PFSK-1 (cell line): ENCODE data around the gene LRRC32.

ENCODE experiments used
- FOXP2 ChIP-seq: optimal IDR thresholded peaks from 2 replicates; pipeline ENCODE3; 2011; ENCODE audit warnings: borderline replicate concordance, control low read depth, inconsistent platforms; ENCODE audit not compliant: insufficient read depth; ENCODE audit errors: extremely low read length, extremely low read depth
- POLR2AphosphoS5 ChIP-seq: IDR thresholded peaks from 2 replicates; pipeline ENCODE4 v1.6.1; 2012; ENCODE audit warnings: low read depth, mild to moderate bottlenecking, control low read depth, low read length, moderate library complexity
- SIN3A ChIP-seq: IDR thresholded peaks from 2 replicates; pipeline ENCODE4 v1.6.1; 2012; ENCODE audit warnings: mild to moderate bottlenecking, low read length, moderate library complexity, borderline replicate concordance; ENCODE audit not compliant: insufficient read depth
- TAF1 ChIP-seq: IDR thresholded peaks from 2 replicates; pipeline ENCODE4 v1.6.1; 2012; ENCODE audit warnings: low read length, control low read depth, borderline replicate concordance; ENCODE audit not compliant: insufficient read depth
- TF ChIP-seq, protein P1 (sequence below), 2 experiments: IDR thresholded peaks; 2 replicates each; pipeline versions ENCODE4 v1.6.1 to v1.8.0; 2011 to 2012; ENCODE audit warnings: low read depth in 2 of 2, low read length in 2 of 2, control low read depth in 1 of 2, inconsistent platforms in 1 of 2, mild to moderate bottlenecking in 1 of 2, moderate library complexity in 1 of 2; ENCODE audit not compliant: insufficient read depth in 1 of 2

- TF ChIP-seq, protein P1, sequence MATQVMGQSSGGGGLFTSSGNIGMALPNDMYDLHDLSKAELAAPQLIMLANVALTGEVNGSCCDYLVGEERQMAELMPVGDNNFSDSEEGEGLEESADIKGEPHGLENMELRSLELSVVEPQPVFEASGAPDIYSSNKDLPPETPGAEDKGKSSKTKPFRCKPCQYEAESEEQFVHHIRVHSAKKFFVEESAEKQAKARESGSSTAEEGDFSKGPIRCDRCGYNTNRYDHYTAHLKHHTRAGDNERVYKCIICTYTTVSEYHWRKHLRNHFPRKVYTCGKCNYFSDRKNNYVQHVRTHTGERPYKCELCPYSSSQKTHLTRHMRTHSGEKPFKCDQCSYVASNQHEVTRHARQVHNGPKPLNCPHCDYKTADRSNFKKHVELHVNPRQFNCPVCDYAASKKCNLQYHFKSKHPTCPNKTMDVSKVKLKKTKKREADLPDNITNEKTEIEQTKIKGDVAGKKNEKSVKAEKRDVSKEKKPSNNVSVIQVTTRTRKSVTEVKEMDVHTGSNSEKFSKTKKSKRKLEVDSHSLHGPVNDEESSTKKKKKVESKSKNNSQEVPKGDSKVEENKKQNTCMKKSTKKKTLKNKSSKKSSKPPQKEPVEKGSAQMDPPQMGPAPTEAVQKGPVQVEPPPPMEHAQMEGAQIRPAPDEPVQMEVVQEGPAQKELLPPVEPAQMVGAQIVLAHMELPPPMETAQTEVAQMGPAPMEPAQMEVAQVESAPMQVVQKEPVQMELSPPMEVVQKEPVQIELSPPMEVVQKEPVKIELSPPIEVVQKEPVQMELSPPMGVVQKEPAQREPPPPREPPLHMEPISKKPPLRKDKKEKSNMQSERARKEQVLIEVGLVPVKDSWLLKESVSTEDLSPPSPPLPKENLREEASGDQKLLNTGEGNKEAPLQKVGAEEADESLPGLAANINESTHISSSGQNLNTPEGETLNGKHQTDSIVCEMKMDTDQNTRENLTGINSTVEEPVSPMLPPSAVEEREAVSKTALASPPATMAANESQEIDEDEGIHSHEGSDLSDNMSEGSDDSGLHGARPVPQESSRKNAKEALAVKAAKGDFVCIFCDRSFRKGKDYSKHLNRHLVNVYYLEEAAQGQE (IDR thresholded peaks at IDR 0.05; ENCODE audit: insufficient read depth in 1 of 2, low read depth in 2 of 2, low read length in 2 of 2): no peak
- no peak for TF ChIP-seq TAF1
- TF ChIP-seq POLR2AphosphoS5: no peak
- TF ChIP-seq SIN3A: no peak
- no peak for TF ChIP-seq FOXP2
These were observed 3.2 kb downstream of the LRRC32 start for GRCh38 chr11:76667271-76667818.
